Inflammatory macrophage treated with lipopolysaccharide for 4 hours (primary cell): ENCODE measurements around the gene RRAS2.
"Not testable (repeated sequence)": the region's sequence is repeated elsewhere in the genome, so short reads cannot be mapped to it uniquely, and the experiment has no call there.

ENCODE experiments used
- DNase-seq: peaks from one replicate; pipeline ENCODE4 v3.0.0-alpha.2; 2020

RRAS2 gene

DNA sequence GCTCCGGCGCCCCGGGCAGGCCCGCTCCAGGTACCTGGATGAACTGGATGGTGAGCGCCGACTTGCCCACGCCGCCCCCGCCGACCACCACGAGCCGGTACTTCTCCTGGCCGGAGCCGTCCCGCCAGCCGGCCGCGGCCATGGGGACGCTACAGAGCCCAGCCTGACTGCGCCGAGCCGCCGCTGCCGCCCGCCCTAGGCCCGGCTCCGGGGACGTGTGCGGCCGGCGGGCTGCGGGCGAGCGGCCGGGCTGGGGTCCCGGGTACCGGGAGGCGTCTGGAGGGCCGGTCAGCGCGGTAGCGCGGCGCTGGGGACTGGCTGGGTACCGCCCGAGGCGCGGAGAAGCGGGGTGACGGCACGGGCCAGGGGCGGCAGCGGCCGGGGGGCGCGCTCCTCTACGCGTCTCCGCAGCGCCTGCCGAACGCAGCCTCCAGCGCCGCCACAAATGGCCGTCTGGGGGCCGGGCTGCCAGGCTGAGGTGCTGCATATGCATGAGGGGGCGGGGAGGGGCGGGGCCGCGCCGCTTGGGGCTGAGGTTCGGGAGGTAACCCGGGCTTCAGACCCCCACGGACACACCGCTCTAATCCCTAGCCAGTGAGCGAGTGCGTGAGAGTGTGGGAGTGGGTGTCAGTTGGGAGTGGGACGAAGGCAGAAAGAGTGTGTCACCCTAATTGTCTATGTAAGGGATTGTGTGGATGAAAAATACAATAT is at the start of gene RRAS2:
TSS of gene RRAS2 (minus strand) at position 455 of the 711 bp plus-strand sequence. CDS start at position 142, 313 bp downstream.
- DNase-seq, result peak; percentile 24

DNA sequence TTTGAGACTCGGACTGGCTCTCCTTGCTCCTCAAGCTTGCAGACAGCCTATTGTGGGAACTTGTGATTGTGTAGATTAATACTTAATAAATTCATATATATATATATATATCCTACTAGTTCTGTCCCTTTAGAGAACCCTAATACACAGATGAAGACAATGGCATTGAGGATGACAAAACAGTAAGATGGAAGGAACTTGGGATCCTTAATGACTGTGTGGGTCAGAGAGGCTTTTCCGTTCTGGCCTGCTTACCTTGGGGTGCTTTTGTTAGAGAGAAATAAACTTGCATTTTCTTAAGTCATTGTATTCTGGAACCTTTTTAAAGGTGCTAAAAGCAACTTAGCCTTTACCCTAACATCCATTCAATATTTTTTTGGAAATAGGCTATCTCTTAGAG is 49.6 kb upstream of the RRAS2 start:
- DNase-seq, result no peak

DNA sequence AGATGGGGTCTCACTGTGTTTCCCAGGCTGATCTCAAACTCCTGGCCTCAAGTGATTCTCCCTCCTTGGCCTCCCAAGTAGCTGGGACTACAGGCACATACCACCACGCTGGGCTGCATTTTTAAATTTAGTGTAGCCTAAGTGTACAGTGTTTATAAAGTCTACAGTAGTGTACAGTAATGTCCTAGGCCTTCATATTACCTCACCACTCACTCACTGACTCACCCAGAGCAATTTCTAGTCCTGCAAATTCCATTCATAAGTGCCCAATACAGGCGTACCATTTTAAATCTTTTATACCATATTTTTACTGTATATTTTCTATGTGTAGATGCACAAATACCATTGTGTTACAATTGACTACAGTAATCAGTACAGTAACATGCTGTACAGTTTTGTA is 47.1 kb upstream of the RRAS2 start:
- DNase-seq, result not testable (repeated sequence)

DNA sequence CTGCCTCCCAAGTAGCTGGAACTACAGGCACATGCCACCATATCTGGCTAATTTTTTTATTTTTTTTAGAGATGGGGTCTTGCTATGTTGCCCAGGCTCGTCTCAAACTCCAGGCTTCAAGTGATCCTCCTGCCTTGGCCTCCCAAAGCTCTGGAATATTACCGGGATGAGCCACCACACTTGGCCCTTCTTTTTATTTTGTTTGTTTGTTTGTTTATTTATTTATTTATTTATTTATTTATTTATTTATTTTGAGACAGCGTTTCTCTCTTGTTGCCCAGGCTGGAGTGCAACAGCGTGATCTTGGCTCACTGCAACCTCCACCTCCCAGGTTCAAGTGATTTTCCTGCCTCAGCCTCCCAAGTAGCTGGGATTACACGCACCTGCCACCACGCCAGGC is 44.5 kb upstream of the RRAS2 start:
- DNase-seq, result not testable (repeated sequence)

DNA sequence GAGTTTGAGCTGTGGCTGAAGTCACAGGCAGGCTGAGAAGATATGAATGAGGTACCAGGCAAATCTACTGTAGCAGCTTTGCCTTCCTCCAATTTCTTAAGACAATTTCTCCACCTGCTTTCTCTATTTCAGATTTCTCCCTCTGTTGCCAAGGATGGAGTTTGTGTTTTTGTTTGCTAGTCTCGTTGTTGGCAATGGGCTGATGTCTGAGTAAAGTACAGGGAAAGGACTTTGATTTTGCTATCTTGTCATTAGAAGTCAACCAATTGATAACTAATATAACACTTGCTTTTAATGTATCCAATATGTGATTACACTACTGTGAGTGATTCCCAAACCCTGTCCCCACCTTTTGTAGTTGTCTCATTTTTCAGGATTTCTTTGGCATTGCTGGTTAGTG is 40.1 kb upstream of the RRAS2 start:
- DNase-seq, result no peak

DNA sequence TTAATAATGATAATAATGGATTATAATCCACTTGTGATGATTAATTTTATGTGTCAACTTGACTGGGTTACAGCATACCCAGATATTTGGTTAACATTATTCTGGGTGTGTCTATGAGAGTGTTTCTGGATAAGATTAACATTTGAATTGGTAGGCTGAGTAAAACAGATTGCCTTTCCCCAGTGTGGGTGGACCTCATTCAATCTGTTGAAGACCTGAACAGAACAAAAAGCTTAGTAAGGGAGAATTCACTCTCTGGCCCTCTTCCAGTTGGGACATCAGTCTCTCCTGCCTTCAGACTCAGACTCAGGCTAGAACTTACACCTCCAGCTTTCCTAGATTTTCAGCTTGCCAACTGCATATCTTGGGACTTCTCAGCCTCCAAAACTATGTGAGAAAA is 37.3 kb upstream of the RRAS2 start:
- no peak for DNase-seq

DNA sequence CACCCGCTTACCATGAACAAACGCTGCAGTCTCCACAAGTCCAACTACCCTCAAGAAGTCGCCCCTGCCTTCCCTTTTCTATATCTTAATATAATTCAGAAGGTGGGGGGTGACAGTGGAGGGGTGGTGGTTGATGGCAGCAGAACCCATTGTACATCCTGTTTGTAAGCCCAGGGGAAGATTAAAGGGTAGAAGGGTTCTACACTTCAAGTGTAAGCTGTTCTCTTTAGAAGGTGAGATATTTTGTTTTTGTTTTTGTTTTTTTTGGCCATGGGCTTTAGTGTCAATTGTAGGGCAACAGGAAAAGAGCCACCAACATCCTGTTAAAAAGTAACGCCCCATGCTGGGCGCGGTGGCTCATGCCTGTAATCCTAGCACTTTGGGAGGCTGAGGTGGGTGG is 34.9 kb upstream of the RRAS2 start:
- no peak for DNase-seq

DNA sequence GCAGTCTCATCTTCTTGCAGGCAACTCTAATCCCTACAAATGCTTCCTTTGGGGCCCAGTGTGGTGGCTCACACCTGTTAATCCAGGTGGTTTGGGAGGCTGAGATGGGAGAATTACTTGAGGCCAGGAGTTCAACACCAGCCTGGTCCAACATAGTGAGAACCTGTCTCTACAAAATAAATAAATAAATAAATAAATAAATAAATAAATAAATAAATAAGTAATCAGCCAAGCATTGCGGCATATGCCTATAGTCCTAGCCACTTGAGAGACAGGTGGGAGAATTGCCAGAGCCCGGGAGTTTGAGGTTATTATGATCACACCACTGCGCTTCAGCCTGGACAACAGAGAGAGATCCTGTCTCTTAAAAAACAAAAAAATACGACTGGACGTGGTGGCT is 34.1 kb upstream of the RRAS2 start:
- no peak for DNase-seq

DNA sequence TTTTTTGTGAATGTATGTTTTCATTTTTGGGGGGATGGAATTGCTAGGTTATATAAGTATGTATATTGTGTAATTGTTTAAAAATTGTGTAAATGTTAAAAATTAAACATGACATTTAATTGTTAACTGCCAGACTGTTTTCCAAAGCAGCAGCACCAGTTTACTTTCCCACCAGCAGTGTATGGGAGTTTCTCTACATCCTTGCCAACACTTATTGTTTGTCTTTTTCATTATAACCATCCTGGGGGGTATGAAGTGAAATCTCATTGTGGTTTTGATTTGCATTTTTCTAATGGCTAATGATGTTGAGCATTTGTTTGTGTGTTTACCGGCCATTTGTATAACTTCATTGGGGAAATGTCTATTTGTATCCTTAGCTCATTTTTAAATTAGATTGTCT is 31.7 kb upstream of the RRAS2 start:
- DNase-seq, result no peak

DNA sequence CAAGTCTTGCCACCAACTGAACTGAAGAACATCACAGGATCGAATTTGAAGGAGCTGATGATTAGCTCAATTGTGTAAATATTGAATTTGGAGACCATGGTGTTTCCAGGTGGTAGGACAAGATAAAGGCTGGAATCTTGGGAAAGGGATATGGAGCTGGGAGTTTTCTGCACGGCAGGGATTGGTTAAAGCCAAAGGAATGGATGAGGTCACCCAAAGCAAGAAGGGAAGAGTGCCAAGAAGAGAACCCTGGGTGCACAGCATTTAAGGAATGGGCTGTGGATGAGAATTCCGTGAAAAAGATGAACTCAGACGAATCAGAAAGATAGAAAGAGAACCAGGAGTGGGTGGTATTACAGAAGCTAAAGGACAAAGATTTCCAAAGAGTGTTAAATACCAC is 29.4 kb upstream of the RRAS2 start:
- no peak for DNase-seq

DNA sequence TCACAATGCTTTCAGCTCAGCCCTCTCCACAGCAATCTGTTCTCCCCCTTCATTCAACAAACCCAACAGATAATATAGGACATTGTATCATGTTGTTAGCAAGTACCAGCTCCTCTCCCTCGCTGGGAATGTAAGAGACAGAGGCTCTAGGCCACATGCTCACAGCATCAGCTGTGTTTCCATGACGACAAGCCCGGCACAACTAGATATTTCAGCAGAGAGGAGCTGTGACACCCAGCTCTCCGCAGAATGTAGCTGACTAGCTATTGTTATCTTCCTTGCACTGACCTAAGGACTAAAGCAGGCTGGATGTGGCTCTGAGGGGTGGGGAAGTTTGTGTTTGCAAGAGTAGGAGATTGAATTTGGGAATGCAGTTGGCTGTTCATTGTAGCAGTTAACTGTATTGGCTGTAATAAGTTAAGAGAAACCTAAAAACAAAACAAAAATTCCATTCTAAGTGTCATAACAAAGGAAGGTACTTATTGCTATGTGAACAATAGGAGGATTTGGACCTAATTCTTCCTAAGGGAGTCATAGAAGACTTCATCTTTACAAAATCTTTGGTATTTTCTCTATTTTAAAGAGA is 28.0 kb upstream of the RRAS2 start:
- DNase-seq, result no peak

DNA sequence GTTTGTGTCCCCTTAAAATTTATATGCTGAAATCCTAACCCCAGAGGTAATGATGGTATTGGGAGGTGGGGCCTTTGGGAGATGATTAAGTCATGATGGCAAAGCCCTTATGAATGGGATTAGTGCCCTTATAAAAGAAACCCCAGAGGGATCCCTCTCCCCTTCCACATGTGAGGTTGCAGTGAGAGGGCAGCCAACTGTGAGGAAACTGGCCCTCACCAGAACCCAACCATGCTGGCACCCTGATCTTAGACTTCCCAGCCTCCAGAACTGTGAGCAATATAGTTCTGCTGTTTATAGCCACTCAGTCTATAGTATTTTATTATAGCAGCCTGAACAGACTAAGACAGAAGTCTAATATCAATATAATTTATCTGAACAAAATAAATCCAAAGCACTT is 27.1 kb upstream of the RRAS2 start:
- DNase-seq, result no peak

DNA sequence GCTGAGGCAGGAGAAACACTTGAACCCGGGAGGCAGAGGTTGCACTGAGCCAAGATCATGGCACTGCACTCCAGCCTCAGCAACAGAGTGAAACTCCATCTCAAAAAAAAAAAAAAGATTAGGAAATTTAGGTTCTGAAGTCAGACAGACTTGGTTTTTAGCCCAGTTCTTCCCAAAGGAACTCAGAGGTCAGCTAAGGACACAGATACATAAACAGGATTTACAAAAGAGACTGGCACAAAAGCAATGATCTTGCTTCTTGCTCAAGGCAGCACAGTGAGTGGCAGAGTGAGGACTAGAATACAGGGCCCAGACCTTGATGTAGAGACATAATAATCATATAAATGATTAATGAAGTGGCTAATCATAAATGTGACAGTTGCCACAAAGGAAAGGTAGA is 25.4 kb upstream of the RRAS2 start:
- DNase-seq, result no peak

DNA sequence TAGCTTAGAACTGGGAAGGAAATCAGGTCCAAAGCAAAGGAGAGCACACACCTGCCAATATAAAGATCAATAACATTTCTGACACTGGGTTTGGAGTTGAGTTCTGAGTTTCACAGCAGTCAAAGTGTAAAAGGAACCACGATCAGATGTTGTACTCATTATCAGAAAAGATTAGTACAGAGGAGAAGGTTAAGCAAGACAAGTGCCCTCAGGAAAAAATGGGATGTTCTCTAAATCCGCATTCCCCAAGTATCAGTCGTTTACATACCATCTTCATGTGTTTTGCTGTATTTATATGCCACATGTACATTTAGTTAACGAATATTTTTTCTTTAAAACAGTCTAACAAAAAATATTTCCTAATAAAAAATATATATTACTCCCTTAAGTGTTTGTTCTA is 23.0 kb upstream of the RRAS2 start:
- DNase-seq, result no peak

DNA sequence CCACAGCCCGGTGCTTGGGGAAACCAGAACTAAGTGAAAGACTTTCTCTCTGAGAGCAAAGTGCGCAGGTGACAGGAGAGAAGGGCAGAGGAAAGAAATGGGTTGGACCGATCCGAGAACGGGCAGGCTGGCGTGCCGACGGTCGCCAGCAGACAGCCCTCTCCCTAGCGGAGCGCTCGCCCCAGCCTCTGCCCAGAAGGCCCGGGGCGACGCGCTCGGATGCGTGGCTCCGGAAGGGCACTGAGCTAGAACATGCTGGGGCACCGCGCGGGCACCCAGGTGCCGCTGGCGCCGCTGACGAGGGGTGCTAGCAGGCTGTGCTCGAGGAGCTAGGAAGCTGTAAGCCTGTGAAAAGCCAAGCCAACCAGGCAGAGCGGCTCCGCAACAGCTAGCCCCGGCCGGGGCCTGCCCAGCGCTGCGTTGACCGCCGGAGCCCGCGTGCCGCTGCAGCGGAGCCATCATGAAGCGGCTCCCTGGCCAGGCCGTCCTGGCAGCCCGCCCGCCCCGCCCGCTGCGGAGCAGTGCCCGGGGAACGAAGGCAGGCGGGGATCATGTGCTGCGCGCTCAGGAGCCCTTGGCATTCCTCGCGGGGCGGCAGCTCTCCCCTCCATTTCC is 22.1 kb upstream of the RRAS2 start:
- no peak for DNase-seq

DNA sequence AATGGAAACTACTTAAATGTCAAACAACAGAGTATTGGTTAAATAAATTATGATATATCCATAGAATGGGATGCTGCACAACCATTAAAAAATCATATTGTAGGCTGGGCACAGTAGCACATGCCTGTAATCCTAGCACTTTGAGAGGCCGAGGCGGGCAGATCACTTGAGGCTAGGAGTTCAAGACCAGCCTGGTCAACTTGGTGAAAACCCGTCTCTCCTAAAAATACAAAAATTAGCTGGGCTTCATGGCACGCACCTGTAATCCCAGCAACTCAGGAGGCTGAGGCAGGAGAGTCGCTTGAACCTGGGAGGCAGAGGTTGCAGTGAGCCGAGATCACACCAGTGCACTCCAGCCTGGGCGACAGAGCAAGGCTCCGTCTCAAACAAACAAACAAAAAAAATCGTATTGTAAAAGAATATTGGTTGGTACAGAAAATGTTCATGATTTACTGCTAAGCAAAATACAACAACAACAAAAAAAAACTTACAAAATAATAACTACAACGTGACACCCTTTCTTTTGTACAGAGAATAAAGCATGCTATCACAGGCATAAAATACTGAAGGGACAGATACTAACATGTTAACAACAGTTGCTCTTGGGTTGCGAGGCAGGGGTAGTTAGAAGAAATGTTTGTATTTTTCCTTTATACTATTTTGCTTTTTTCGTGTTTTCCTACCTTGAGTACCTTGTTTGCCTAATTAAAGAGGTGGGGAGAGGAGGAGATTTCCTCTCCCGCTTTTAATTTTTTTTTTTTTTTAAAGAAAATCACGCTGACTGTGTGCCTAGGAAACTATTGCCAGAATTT is 21.3 kb upstream of the RRAS2 start:
- DNase-seq, result no peak

DNA sequence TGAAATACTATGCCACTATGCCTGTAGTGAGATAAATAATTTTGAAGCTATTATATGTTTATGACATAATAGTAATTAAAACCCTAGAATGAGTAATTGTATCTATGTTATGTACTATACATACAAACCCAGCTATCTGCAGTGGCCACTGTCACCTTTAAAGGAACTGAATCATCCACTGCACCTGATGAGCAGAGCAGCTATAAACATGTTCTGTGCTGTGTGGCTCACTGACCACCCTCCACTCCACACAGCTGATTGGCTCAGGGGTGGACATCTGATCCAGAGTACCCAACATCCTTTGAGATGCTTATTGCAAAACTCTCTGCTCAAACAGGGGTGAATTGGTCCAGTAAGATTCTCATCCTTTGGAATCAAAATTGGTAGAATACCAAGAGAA is 19.2 kb upstream of the RRAS2 start:
- no peak for DNase-seq

DNA sequence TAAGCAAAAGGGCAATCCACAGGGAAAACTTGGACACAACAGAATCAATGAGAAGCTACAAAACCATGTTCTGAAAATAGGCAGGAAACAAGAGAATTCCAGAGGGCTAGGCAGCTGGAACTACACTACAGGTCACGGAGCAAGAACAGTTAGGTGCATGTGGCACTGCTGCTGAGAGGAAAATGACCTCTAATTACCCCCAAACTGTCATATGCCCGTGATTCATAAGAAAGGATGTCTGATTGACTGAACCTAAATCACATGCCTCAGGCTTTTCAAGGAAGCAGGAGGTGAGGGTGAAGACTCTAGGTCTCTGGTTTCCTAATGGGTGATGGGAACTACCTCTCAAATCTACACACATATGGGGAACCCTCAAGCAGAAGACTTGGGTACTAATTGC is 17.9 kb upstream of the RRAS2 start:
- DNase-seq, result no peak

DNA sequence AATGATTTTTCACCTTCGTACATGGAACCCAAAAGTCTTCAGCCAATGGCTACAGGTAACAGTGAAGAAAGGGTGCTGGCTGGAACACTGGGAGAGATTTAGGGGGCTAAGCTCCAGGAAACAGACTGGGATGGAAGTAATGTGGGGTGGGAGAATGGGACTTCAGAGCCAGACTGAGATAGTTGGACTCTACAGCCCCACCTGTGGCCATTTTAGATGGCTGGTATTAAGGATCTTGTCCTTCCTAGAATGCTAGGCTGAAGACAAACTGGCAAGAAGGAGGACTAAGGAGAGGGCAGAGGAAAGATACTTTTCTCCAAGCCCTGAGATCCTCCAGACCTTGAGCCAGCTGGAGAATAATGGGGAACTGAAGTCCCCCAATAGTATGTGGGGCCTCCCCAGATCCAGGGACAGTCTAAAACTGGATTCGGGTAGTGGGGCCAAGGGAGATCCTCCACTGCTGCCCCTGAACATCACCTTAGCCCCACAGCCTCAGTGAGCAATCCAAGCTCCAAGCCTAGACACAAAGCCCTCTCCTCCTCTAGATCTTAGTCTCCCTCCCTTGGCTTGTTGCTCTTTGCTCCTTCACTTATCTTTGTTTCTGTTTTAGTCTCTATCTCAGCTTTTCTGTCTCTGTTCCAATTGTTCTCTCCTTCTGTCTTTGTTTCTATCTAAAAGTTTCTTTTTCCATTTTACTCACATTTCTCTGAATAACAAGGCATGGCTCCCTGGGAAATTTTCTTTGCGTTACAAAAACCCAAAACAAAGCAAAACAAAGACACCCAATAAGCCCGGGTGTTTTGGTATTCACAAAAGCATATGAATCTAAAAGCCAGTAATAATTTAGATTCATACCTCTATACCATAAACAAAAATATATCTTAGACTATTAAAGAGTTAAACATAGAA is 16.2 kb upstream of the RRAS2 start:
- no peak for DNase-seq

DNA sequence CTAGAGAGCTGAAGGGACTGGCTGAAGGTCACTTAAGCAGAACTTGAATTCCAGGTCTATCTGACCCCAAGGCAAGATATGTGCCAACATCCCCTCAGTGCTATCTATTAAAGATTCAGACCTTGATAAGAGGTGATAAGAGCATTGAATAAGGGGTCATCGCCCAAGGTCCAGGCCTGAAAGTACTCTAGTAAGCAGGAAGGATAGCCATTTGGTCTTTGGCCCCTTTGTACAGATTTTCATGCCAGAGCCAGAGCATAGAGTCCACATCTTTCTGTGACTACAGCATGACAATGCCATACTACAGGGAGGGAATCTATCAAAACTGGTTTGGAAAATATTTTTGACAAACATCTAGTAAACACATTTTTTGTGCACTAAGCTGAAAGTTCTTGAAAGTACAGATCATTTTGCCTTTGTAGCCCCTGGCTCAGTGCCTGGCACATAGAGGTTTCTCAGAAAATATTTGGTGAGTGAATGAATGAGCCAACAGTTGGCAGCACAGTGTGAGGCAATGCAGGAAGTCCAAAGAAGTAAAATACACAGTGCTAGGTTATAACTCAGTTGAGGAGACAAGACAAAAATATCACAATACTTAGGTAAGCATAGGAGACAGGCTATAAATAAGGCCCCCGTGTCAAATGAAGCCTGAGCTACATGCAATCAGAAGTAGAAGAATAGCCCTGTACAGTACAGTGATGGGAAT is 15.1 kb upstream of the RRAS2 start:
- DNase-seq, result no peak

DNA sequence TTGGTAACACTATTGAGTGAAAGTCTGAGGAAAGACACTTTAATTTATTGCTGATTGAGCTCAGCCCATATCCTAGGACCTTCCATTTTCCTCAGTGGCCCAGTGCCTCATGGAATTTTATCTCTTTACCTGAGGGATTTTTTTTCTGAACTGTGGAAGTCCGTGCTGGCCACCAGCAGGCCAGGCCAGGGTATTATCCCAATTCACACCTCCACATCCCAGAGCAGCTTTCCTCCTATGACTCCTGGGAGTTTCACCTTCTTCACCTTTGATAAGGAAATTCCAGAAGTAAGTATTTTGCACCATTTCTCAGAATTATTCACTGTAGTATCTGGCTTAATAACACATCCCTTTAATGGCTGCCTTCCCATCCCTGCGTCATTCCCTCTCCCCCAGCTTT is 13.0 kb upstream of the RRAS2 start:
- no peak for DNase-seq

DNA sequence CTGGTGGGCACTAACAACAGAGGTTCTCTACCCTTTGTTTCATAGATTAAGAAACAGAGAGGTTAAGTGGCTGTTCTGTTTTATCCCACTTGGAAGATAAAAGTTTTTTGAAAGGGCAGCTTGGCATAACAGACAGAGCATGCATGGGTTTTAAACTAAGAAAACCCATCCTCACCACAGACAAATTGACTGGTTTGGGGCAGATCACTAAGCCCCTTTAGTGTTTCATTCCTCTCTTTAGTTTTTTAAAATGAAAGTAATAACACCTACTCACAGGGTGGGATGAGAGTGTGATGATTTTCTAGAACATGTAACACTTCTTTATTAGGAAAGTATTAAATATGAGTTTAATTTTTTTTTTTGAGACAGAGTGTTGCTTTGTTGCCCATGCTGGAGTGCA is 12.3 kb upstream of the RRAS2 start:
- no peak for DNase-seq
